ENCODE results near the gene UBASH3B.

DNA sequence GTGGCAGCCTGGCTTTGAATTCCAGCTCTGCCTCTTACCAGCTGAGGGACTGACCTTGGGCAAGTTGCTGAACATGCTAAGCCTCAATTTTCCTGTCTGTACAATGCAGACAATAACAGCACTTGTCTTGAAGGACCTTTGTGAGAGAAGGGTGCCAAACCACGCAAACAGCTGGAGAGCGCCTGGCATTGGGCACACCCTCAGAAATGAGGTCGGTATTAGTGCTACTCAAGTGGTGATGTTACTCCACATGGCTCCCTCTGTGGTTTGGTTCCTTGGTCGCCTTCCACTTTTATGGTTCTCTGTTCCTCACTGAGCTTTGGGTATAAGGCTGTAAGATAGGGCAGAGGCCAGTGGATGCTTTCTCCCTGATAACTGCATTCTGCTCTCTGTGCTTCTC, 8.2 kb downstream of the UBASH3B start:
- TF ChIP-seq MYC (IDR thresholded peaks at IDR 0.05; ENCODE audit: low read depth, low read length) = no peak
- TF ChIP-seq, protein P1, sequence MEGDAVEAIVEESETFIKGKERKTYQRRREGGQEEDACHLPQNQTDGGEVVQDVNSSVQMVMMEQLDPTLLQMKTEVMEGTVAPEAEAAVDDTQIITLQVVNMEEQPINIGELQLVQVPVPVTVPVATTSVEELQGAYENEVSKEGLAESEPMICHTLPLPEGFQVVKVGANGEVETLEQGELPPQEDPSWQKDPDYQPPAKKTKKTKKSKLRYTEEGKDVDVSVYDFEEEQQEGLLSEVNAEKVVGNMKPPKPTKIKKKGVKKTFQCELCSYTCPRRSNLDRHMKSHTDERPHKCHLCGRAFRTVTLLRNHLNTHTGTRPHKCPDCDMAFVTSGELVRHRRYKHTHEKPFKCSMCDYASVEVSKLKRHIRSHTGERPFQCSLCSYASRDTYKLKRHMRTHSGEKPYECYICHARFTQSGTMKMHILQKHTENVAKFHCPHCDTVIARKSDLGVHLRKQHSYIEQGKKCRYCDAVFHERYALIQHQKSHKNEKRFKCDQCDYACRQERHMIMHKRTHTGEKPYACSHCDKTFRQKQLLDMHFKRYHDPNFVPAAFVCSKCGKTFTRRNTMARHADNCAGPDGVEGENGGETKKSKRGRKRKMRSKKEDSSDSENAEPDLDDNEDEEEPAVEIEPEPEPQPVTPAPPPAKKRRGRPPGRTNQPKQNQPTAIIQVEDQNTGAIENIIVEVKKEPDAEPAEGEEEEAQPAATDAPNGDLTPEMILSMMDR (IDR thresholded peaks at IDR 0.05; ENCODE audit: low read depth, low read length) = no peak
